HT-29 (cell line): Measurements from ENCODE around the gene KIF17. TPM values are rescaled to one million over a fixed set of nuclear protein-coding genes. Genes with fewer than 3 reads are reported as not detected.

Source experiments
- DNase-seq: peaks from one replicate; pipeline ENCODE4 v3.0.0-alpha.2; 2015; ENCODE audit warnings: low spot score
- total RNA-seq: library from RNA; depleted of rRNA; stranded (reverse); fragments of >200 nt; shearing (Covaris generic); gene quantifications from 2 replicates; pipeline ENCODE4 v1.2.3, GENCODE V29; 2014; rRNA removed

Gene KIF17
- total RNA-seq, 1 experiment from 2014 or later = not detected

DNA sequence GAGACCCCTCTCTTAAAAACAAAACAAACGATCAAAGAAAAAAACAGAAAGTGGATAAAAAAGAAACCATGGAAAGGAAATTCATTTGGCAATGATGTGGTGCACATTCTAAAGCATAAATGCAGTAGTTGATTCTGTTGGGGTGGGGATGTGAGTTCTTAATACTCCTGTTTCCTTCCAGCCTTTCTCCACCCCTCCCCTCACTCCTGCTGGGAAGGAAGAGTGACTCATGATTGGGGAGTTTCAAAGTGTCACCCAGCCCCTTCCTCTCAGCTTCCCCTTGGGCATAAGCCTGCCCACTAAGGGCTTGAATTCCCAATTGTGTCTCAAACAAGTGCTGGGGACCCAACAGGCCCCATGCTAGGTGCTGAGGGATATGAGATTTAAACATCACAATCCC is 91.3 kb downstream of the KIF17 start:
- DNase-seq = no peak

DNA sequence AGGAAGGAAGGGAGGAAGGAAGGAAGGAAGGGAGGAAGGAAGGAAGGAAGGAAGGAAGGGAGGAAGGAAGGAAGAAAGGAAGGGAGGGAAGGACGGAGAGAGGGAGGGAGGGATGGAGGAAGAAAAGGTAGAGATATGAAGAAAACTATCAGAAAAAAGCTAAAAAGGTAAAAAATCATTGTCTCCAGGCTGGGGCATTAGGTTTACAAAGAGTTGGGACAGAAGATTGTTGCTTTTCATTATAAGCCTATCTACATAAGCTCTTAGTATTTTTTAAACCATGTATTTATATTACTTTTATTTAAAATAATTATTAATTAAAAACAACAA is 91.7 kb downstream of the KIF17 start:
- no peak for DNase-seq

- DNase-seq = no peak
These were observed 92.4 kb downstream of the KIF17 start for GRCh38 chr1:20625176-20626097.

GRCh38 chr1:20624709-20625108 is 93.1 kb downstream of the KIF17 start:
- no peak for DNase-seq

- DNase-seq = no peak
These were observed 96.8 kb downstream of the KIF17 start for GRCh38 chr1:20621012-20621411.

- no peak for DNase-seq
These were observed 97.8 kb downstream of the KIF17 start for GRCh38 chr1:20619999-20620398.

DNA sequence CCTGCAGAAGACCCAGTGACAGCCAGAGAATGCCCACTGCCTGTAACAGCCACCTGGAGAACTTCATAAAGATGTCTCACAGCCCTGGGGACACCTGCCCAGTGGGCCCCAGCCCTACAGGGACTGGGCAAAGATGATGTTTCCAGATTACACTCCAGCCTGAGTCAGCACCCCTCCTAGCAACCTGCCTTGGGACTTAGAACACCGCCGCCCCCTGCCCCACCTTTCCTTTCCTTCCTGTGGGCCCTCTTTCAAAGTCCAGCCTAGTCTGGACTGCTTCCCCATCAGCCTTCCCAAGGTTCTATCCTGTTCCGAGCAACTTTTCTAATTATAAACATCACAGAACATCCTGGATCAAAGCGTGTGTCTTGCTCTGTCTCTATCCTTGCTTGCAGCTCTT is 99.3 kb downstream of the KIF17 start:
- DNase-seq = no peak

DNA sequence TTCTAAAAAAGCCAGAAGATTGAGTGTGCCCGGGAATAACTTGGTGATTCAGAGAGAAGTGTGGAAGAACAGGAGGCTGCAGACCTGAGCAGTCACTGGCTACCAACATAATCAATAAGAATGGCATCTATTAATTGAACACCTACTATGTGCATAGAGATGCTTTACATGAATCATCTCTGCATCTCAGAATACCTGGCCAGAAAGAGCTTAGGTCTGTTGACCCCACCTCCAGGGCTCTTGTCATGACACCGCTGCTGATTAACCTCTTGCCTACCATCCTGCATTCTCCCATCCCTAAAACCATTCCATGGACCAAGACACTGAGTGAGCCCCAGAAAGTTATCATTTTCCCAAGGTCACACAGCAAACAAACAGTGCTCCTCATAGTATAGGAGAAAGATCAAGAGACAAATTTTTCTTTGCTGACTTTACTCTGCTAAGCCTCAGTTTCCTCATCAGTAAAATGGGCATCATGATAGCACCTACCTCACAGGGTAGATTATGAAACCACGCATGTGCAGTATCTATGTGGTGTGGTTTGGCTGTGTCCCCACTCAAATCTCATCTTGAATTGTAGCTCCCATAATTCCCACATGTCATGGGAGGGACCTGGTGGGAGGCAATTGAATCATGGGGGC is 100.8 kb downstream of the KIF17 start:
- DNase-seq = no peak

- DNase-seq = no peak
These were observed 101.6 kb downstream of the KIF17 start for GRCh38 chr1:20615946-20616846.

GRCh38 chr1:20614131-20614579 is 103.7 kb downstream of the KIF17 start:
- no peak for DNase-seq

Other genes starting within 250 kb of the KIF17 start
- 13.9 and 17.0 TPM in 2 replicates for gene CAMK2N1, start 231.8 kb downstream of the KIF17 start, total RNA-seq
- gene MUL1, start 209.9 kb downstream of the KIF17 start, total RNA-seq = 17.3 and 19.1 TPM in 2 replicates
- not detected in 2 replicates for gene FAM43B, start 165.4 kb downstream of the KIF17 start, total RNA-seq
- gene CDA, start 128.9 kb downstream of the KIF17 start, total RNA-seq = 1.7 and 3.2 TPM in 2 replicates
- 21.2 and 22.3 TPM in 2 replicates for gene PINK1, start 84.5 kb downstream of the KIF17 start, total RNA-seq
- 269 and 276 TPM in 2 replicates for gene DDOST, start 56.6 kb downstream of the KIF17 start, total RNA-seq
- gene SH2D5, start 14.7 kb upstream of the KIF17 start, total RNA-seq = 0.55 and 3.6 TPM in 2 replicates
- gene HP1BP3, start 69.3 kb upstream of the KIF17 start, total RNA-seq = 199 and 207 TPM in 2 replicates